ENCODE data around the gene DBP. TPM values are rescaled to one million over a fixed set of nuclear protein-coding genes. Genes with fewer than 3 reads are reported as not detected.

The DBP gene
- total and polyA plus RNA-seq, 2 of the 13 experiments (the other 11 are each of a cell fraction or from before 2014, with no cell fraction given) = 1.7 to 5.8 TPM

DNA sequence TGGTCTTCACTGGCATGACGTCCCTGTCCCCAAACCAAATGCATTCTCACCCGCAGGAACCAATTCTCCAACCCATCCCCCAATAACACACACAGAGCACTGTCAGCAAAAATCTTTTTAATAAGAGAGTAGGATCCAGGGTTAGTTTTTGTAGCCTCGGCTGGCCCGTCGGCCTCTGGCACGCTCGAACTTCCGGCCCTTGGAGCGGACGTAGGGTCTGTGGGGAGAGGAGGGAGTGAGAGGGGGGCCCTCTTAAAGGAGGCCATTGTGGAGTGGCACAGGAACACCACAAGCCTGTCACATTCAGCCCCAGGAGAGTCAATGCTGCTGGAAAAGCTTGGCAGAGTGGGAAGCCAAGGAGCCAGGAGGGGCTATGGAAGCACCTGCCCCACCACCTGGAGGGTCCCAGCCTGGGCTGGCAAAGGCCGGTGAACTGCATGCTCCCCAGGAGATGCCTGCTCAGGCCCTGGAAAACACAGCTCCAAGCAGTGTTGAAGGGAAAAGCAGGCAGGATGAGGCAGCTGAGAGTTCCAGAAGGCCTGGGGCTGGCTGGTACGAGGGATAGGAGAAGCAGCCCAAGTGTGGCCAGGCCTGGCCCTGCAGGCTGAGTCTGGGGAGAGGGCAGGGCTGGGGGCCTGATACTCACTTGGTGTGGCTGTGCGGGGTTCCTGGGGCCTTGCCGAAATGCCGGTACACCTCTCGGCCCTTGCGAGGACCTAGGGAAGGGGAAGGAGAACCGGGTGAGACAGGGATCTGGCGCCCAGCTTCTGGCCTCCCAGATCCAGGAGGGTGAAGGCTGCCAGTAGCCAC, 21.7 kb downstream of the DBP start:
- peaks cover 15 to 28% of the 10 kb centered on the region in 2 experiments for H3K36me3 ChIP-seq (replicated peaks in 1 of 2; ENCODE audit: control insufficient read depth in 1 of 2, insufficient read depth in 2 of 2, low read length in 2 of 2)
- in situ Hi-C loops (cut with HindIII; ENCODE audit: extremely low pct_ligation_motif_present, low pct_unique_long_range_greater_than_20kb) (no loop called here), intact Hi-C loops (cut with micrococcal nuclease; ENCODE audit: unreplicated experiment) (no loop called here)
- no peak for FAIRE-seq
- no peak overlapping the region for H3K9ac ChIP-seq (ENCODE audit: insufficient read depth, low read depth, low read length)
- WGBS (ENCODE audit: low lambda C conversion rate) = 94% methylated on average over 13 of the region's 19 CpGs
- peaks cover 38% of the 10 kb centered on the region for H4K20me1 ChIP-seq (ENCODE audit: insufficient read depth, low read length)
- H3K4me3 ChIP-seq (replicated peaks in 1 of 3; ENCODE audit: insufficient read depth in 1 of 3, low read depth in 2 of 3, low read length in 3 of 3) = no peak overlapping the region
- TF ChIP-seq HDAC1 (CRISPR knock-in tag; IDR thresholded peaks at IDR 0.05) (no peak), POLR2A (IDR thresholded peaks at IDR 0.05; ENCODE audit: insufficient read depth in 1 of 2, low read depth in 2 of 2, low read length in 2 of 2) (0 out of 4 replicates have a peak, but pooled peaks of 1 of the 2 experiments have one; percentile 12), ZNF781 (CRISPR knock-in tag; IDR thresholded peaks at IDR 0.05; ENCODE audit: borderline replicate concordance, not compliant biosample characterization) (no peak), AHR (CRISPR knock-in tag; IDR thresholded peaks at IDR 0.05) (no peak), HHEX (CRISPR knock-in tag; IDR thresholded peaks at IDR 0.05) (no peak), HOXA9 (CRISPR knock-in tag; IDR thresholded peaks at IDR 0.05; ENCODE audit: borderline replicate concordance) (no peak), HOXD1 (CRISPR knock-in tag; IDR thresholded peaks at IDR 0.05) (no peak), ZNF337 (CRISPR knock-in tag; IDR thresholded peaks at IDR 0.05; ENCODE audit: borderline replicate concordance, low read depth) (no peak), ZBTB20 (CRISPR knock-in tag; IDR thresholded peaks at IDR 0.05; ENCODE audit: borderline replicate concordance, low read depth) (no peak), MAFK (conservative IDR thresholded peaks at IDR 0.05 in 1 of 2, IDR thresholded peaks at IDR 0.05 in 1 of 2; ENCODE audit: low read length in 2 of 2) (peak; percentile 41 to 65; a peak in 3 of 4 replicates), ATF7 (IDR thresholded peaks at IDR 0.05) (no peak), ATF7 (CRISPR knock-in tag; IDR thresholded peaks at IDR 0.05) (no peak)
- no peaks in the 10 kb centered on the region; a peak in 1 of 5 replicates for H3K27me3 ChIP-seq (ENCODE audit: control insufficient read depth in 1 of 2, insufficient read depth in 2 of 2, low read length in 2 of 2)
- POLR2A ChIA-PET = interaction anchor here (1.2 to 1.3 kb wide), 2 partner anchors 9 to 16 kb away, joined by 3 read pairs; no protein-coding TSS in a partner anchor
- no peak for ATAC-seq
- H3K4me2 ChIP-seq (ENCODE audit: low read depth, low read length) = no peak overlapping the region
- no peak overlapping the region for H3K27ac ChIP-seq (ENCODE audit: extremely low read length, insufficient read depth, low read length)
- peaks cover 33% of the 10 kb centered on the region for H3K79me2 ChIP-seq (ENCODE audit: insufficient read depth, low read length)
- H3K9me3 ChIP-seq (ENCODE audit: low read length) = no peaks in the 10 kb centered on the region
- no peak for DNase-seq (ENCODE audit: low spot score)
- peaks cover 44% of the 10 kb centered on the region for H3K4me1 ChIP-seq (ENCODE audit: insufficient read depth, low read length)
- H2AFZ ChIP-seq (ENCODE audit: low read length) = no peak overlapping the region
- CTCF ChIA-PET (ENCODE audit: low intra/inter-chr PET ratio, low total read pairs) = no interaction called here
- BruUV-seq (replicated peaks) = no TSS peak

Data from HepG2 (cell line).